Esophagus (tissue), 2 donors: ENCODE results near the gene RBFOX1. TPM values are rescaled to one million over a fixed set of nuclear protein-coding genes. Genes with fewer than 3 reads are reported as not detected.
"Not testable (repeated sequence)": the region's sequence is repeated elsewhere in the genome, so short reads cannot be mapped to it uniquely, and the experiment has no call there.

ENCODE experiments used
- H3K27ac ChIP-seq, 2 donors: one replicate each; pipeline ENCODE4 v1.5.1; 2013; ENCODE audit warnings: low read depth in 2 of 2, mild to moderate bottlenecking in 2 of 2, inconsistent platforms in 1 of 2, low read length in 1 of 2, moderate library complexity in 1 of 2
- H3K27me3 ChIP-seq, 2 donors: one replicate each; pipeline ENCODE4 v1.6.1; 2013; ENCODE audit warnings: low read length in 2 of 2, control low read depth in 1 of 2, mild to moderate bottlenecking in 1 of 2; ENCODE audit not compliant: insufficient read depth in 2 of 2, control insufficient read depth in 1 of 2
- H3K36me3 ChIP-seq, 2 donors: one replicate each; pipeline ENCODE4 v1.6.1; 2013; ENCODE audit warnings: low read length in 1 of 2; ENCODE audit not compliant: control insufficient read depth in 2 of 2, insufficient read depth in 2 of 2
- H3K4me1 ChIP-seq, 2 donors: one replicate each; pipeline ENCODE4 v1.6.1; 2013; ENCODE audit warnings: low read length in 1 of 2; ENCODE audit not compliant: control insufficient read depth in 2 of 2, insufficient read depth in 2 of 2
- H3K4me3 ChIP-seq, 2 donors: one replicate each; pipeline ENCODE4 v1.5.1; 2013; ENCODE audit warnings: low read length in 2 of 2, mild to moderate bottlenecking in 2 of 2, low read depth in 1 of 2, moderate library complexity in 1 of 2
- H3K9me3 ChIP-seq, 2 donors: one replicate each; pipeline ENCODE4 v1.6.1; 2013; ENCODE audit warnings: mild to moderate bottlenecking in 2 of 2, low read depth in 1 of 2, low read length in 1 of 2, moderate library complexity in 1 of 2; ENCODE audit not compliant: control insufficient read depth in 2 of 2, insufficient read depth in 1 of 2
- WGBS, 2 donors: extraction: QIAGEN DNeasy Blood & Tissue Kit; methylation state at CpG; one replicate each; pipeline ENCODE4 v1.1.7; 2013; 5-methylcytosine and 5-hydroxymethylcytosine counted together
- polyA plus RNA-seq, 2 donors: library from polyadenylated mRNA; stranded (reverse); fragments of 200-250 nt; gene quantifications; one replicate each; pipeline ENCODE4 v1.2.3, GENCODE V29; 2013
- donor health status: healthy with polysubstance abuse.
- donor health status: Bipolar disorder and iron deficiency.

Gene RBFOX1
- polyA plus RNA-seq, 2 donors, result 0.01 to 0.16 TPM

DNA sequence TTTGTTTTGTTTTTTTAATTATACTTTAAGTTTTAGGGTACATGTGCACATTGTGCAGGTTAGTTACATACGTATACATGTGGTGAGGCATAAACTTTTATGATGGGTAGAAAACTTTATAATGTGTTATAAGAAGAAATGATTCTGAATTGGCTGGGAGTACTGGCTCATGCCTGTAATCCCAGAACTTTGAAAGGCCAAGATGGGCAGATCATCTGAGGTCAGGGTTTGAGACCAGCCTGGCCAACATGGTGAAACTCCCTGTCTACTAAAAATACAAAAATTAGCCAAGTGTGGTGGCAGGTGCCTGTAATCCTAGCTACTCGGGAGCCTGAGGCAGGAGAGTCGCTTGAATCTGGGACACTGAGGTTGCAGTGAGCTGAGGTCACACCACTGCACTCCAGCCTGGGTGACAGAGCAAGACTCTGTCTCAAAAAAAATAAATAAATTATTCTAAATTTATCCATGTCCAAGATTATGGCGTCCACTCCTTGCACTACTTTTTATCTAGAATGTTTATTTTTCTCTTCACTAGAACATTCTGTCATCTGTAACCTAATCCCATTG is 170.0 kb downstream of the RBFOX1 start:
- not testable (repeated sequence) for H3K4me1 ChIP-seq, H3K27me3 ChIP-seq, H3K9me3 ChIP-seq, H3K4me3 ChIP-seq, H3K27ac ChIP-seq, H3K36me3 ChIP-seq
- WGBS, 2 donors, result 77 to 79% methylated on average over 4 of the region's 4 CpGs

DNA sequence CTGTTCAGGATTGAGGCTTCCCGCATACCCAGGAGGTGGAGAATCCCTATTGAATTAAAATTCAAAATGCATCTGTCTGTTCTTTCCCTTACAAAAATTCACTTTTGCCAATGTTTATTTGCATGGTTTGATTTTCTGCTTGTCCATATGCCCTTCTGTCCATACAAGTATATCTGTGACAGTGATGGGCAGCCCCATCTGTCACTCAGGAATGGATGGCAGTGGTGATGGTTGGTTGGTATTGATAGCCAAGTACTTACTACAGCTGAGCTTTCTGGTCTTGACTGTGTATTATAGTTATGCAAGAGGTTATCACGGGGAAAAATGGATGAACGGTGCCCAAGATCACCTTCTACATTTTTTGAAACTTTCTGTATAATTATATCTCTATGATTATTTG is 171.0 kb downstream of the RBFOX1 start:
- Histone ChIP-seq H3K27ac (no peak overlapping the region), H3K27me3 (no peaks in the 10 kb centered on the region), H3K9me3 (no peaks in the 10 kb centered on the region), H3K4me1 (no peaks in the 10 kb centered on the region), H3K4me3 (no peak overlapping the region), H3K36me3 (no peaks in the 10 kb centered on the region)
- 91 to 93% methylated on average over 3 of the region's 3 CpGs for WGBS, 2 donors

DNA sequence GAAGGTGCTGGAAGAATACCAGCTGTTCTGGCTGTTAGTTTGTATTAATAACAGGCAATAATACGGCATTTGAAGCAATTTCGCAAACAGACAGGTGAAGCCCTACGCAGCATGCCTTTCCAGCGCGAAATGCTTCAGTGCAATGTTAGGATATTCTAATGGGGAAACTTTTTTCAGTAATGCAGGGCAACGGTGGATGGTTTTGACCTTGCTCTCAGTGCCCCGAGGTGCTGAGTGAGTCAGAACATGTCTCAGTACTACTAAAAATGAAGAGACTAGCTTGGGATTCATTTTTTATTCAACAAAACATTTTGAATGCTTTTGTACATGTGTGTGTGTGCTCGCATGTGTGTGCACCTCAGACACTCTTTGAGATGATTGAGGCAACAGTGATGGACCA is 172.2 kb downstream of the RBFOX1 start:
- 50 to 68% methylated on average over 8 of the region's 8 CpGs for WGBS, 2 donors

DNA sequence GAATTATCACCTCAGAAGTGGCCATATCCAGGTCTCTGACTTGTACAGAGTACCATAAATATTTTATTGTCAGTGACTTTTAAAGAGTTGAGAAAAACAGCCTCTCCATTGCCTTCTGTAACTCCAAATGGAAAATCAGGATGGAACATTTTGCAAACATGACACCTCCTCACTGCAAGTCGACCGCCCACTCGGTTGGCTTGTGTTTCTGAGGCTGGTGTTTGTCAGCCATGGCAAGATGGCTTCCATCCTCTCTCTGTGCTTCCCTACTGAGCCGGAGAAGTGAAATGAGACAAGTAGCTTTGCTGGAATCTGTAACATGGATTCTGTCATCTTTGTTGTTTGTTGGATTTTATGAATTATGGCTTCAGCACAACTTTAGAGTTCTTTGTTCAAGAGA is 172.8 kb downstream of the RBFOX1 start:
- Histone ChIP-seq H3K9me3 (no peaks in the 10 kb centered on the region), H3K36me3 (no peaks in the 10 kb centered on the region), H3K4me1 (no peaks in the 10 kb centered on the region), H3K27ac (no peak overlapping the region), H3K4me3 (no peak overlapping the region), H3K27me3 (no peaks in the 10 kb centered on the region)
- 82 to 85% methylated on average over 4 of the region's 4 CpGs for WGBS, 2 donors

More for the DNA sequence above, 172.2 kb downstream of the RBFOX1 start:
- no peaks in the 10 kb centered on the region for H3K27me3 ChIP-seq
- no peaks in the 10 kb centered on the region for H3K36me3 ChIP-seq
- H3K4me1 ChIP-seq, result no peaks in the 10 kb centered on the region
- H3K9me3 ChIP-seq, result no peaks in the 10 kb centered on the region
- H3K27ac ChIP-seq, result no peak overlapping the region
- H3K4me3 ChIP-seq, result no peak overlapping the region

DNA sequence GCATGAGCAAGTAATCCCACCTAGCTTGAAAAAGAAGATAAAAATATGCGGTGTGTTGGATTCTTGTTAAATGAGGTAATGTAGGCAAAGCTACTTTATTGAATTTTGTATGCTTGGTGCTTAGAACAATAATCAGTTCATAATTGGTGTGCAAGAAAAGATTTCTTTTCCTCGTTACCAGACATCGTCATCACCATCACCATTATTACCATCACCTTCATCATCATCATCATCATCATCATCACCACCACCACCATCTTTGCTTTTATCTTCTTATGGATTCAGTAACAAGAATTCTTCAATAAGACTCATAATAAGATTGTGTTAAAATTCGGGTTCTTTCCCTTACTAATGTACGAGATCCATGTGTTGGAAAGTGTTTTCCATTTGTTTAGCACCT is 173.7 kb downstream of the RBFOX1 start:
- no peak overlapping the region for H3K4me3 ChIP-seq
- no peak overlapping the region for H3K27ac ChIP-seq
- no peaks in the 10 kb centered on the region for H3K4me1 ChIP-seq
- no peaks in the 10 kb centered on the region for H3K36me3 ChIP-seq
- 80 to 90% methylated on average over 5 of the region's 5 CpGs for WGBS, 2 donors
- H3K9me3 ChIP-seq, result no peaks in the 10 kb centered on the region
- no peaks in the 10 kb centered on the region for H3K27me3 ChIP-seq

DNA sequence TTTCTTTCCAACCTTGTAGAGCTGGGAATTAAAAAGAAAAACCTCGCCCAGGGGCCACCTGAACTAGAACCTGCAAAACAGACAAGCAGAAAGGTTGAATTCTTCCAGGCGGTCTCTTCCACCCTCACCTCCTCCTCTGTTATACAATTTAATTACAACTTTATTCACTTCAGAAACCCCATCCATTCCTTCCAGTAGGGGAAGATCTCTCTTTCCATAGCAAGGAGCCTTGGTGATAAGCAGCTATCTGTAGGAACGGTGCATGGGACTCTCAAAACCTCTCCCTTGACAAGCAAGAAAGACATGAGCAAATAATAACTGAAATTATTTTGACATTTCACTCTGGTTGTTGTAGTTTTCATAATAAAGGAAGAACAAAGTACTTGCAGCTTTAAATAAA is 176.0 kb downstream of the RBFOX1 start:
- Histone ChIP-seq H3K36me3 (no peaks in the 10 kb centered on the region), H3K27me3 (peaks cover 0 to 3% of the 10 kb centered on the region in 2 donors), H3K27ac (no peak overlapping the region), H3K9me3 (peaks cover 0 to 2% of the 10 kb centered on the region in 2 donors), H3K4me1 (no peaks in the 10 kb centered on the region), H3K4me3 (no peak overlapping the region)
- 71 to 82% methylated on average over 3 of the region's 3 CpGs for WGBS, 2 donors

DNA sequence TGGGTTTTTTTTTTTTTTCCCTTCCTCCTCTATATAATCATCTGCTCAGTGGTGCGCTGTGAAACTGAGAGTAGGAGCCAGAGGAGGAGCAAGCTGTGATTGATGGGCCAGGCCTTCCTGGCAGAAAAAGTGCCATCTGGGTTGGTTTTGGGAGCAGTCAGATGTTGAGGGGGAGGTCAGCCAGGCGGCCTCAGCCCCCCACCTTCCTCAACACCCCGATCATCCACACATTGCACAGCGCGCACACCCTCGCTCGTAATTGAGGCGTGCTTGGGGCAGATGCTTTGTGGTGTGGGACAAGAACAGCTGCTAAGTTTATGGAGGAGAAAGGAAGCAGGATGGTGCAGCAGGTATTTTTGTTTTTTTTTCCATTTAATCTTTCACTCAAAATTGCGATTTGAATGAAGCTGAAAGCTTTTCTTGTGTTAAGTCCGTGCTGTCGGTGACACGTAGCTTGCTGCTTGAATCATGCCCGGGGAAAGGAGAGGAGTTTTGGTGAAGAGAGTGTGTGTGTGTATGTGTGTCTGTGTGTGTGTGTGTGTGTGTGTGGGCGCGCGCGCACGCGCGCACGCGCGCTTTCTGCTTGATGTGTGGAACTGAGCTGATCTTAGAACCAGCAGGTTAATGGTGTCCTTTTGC is 177.4 kb downstream of the RBFOX1 start:
- Histone ChIP-seq H3K4me3 (no peak overlapping the region), H3K27ac (no peak overlapping the region), H3K27me3 (peaks cover 0 to 3% of the 10 kb centered on the region in 2 donors), H3K4me1 (no peaks in the 10 kb centered on the region), H3K36me3 (no peaks in the 10 kb centered on the region), H3K9me3 (peaks cover 0 to 2% of the 10 kb centered on the region in 2 donors)
- 67 to 73% methylated on average over 23 of the region's 23 CpGs for WGBS, 2 donors

DNA sequence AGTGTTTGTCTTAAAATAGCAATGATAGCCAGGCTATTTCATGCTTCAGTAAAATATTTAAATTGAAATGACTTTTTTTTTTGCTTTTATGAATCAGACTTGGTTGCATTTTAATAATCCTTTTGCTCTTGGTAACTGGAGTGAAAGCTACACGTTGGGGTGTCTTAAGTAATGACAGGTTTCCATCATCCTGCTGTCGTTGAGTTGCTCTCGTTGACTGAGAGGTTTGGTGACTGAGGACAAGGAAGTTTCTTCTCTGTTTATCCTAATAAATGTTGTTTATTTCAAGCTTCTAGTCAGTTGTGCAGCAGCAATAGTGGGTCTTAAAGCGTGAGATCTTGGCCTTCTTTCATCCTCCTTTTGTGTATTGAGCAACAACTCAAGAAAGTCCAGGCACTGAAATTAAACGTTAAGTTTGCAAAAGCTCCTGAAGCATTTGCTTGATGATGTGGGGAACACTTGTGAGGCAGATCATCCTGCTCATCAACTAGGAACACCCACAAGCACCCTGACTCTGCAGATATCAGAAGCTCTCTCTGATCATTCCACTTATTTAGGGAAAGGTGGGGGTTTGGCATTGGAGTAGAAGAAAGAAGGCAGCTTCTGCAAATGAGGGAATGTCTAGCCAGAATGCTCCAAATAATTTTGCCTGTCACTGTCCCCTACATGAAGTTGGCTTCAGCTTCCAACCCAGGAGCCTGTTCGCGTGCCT is 179.1 kb downstream of the RBFOX1 start:
- Histone ChIP-seq H3K36me3 (no peaks in the 10 kb centered on the region), H3K27ac (no peak overlapping the region), H3K9me3 (peaks cover 0 to 2% of the 10 kb centered on the region in 2 donors), H3K27me3 (peaks cover 0 to 3% of the 10 kb centered on the region in 2 donors), H3K4me1 (no peaks in the 10 kb centered on the region), H3K4me3 (no peak overlapping the region)
- WGBS, 2 donors, result 64 to 66% methylated on average over 7 of the region's 7 CpGs

DNA sequence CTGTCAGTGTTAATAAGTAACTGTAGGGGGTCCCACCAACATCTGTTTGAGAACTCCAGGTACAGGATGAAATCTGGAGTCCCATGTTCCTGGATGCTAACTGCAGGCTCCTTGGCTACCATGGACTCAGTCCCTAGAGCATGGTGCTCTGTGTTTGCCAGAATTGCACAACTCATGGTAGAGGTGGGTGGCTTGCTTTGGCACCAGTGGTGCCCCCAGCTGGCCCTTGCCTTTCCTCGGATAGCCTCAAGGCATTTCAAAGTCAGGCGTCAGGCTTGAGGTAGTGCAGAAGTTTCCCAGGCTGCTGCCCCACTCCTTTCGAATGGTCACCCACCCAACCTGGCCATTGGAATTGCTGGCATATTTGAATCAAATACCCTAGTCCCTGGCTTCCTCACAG is 179.9 kb downstream of the RBFOX1 start:
- no peaks in the 10 kb centered on the region for H3K36me3 ChIP-seq
- H3K27me3 ChIP-seq, result peaks cover 0 to 3% of the 10 kb centered on the region in 2 donors
- H3K4me1 ChIP-seq, result no peaks in the 10 kb centered on the region
- no peak overlapping the region for H3K27ac ChIP-seq
- H3K4me3 ChIP-seq, result no peak overlapping the region
- H3K9me3 ChIP-seq, result peaks cover 0 to 2% of the 10 kb centered on the region in 2 donors
- WGBS, 2 donors, result 57 to 62% methylated on average over 3 of the region's 3 CpGs
